Psoas muscle (tissue), 8 donors: ENCODE data around the gene PPFIA3. TPM values are rescaled to one million over a fixed set of nuclear protein-coding genes. Genes with fewer than 3 reads are reported as not detected.

Experiments
- ATAC-seq, 4 donors: fragments of 200-7000 bp; cut with Tn5 transposase; one replicate each; pipeline ENCODE4 v1.9.1; 2020; ENCODE audit warnings: moderate library complexity in 3 of 4, mild to moderate bottlenecking in 2 of 4
- DNase-seq, 2 donors: peaks; one replicate each; pipeline ENCODE4 v3.0.0-alpha.2; 2020
- H3K27ac ChIP-seq: fragments of 200-600 bp; one replicate; pipeline ENCODE4 v1.8.0; 2022
- H3K27me3 ChIP-seq, 3 donors: fragments of 200-600 bp in 1 of 3; one replicate each; pipeline versions ENCODE4 v1.6.1 to v1.8.0; 2013 to 2022; ENCODE audit warnings: low read length in 2 of 3, mild to moderate bottlenecking in 2 of 3, moderate library complexity in 1 of 3; ENCODE audit not compliant: insufficient read depth in 3 of 3
- H3K36me3 ChIP-seq, 2 donors: fragments of 200-600 bp in 1 of 2; one replicate each; pipeline versions ENCODE4 v1.6.1 to v1.8.0; 2013 to 2022; ENCODE audit warnings: low read depth in 1 of 2, mild to moderate bottlenecking in 1 of 2, moderate library complexity in 1 of 2; ENCODE audit not compliant: insufficient read depth in 1 of 2
- H3K4me1 ChIP-seq: fragments of 200-600 bp; one replicate; pipeline ENCODE4 v1.8.0; 2022
- H3K4me3 ChIP-seq: fragments of 200-600 bp; one replicate; pipeline ENCODE4 v1.8.0; 2022; ENCODE audit warnings: mild to moderate bottlenecking
- H3K9me3 ChIP-seq: fragments of 200-600 bp; one replicate; pipeline ENCODE4 v1.8.0; 2022
- CTCF ChIP-seq: fragments of 200-600 bp; IDR thresholded peaks from one replicate; pipeline ENCODE4 v1.8.0; 2022; ENCODE audit warnings: antibody characterized with exemption
- WGBS, 3 donors: extraction: QIAGEN DNeasy Blood & Tissue Kit; methylation state at CpG; one replicate each; pipeline versions ENCODE4 v1.1.6 to v1.1.7; 2013; 5-methylcytosine and 5-hydroxymethylcytosine counted together
- intact Hi-C, 2 donors: fragments of 100-400 bp; cut with DNase I; formaldehyde crosslinking; loops; one replicate each; pipeline versions ENCODE4 v1.11.0 to v1.14.2; 2022
- polyA plus RNA-seq, 3 donors: library from polyadenylated mRNA; stranded (reverse); fragments of 200-250 nt; gene quantifications; one replicate each; pipeline ENCODE4 v1.2.3, GENCODE V29; 2013
- total RNA-seq, 4 donors: library from RNA; stranded (reverse); fragmentation: NEBNext Ultra II Directional in 2 of 4; extraction: Animal tissue kit (Norgen Biotek cat#: 25700) in 2 of 4; gene quantifications; one replicate each; pipeline versions ENCODE4 v1.2.1 to v1.2.4, GENCODE V29; 2021 to 2023
- donor health status: healthy with polysubstance abuse.
- donor health status: DM: no; HTN: no; CAD: no; lungs with moderate emphysema.
- donor health status: Bipolar disorder and iron deficiency.
- donor health status: healthy.
- donor health status: DM: yes; HTN: yes; CAD: no.
- donor health status: DM: no; HTN: no; CAD: no.
- donor health status: DM: no; HTN: no; CAD: no.
- donor health status: DM: yes; HTN: yes; CAD: no.

Gene PPFIA3
- total and polyA plus RNA-seq, 7 donors, result 1.4 to 5.0 (median 3.2) TPM

- H3K9me3 ChIP-seq, result no peaks in the 10 kb centered on the region
- no peak for TF ChIP-seq CTCF
- H3K36me3 ChIP-seq, result peaks cover 5 to 90% of the 10 kb centered on the region in 2 donors
- no peaks in the 10 kb centered on the region for H3K27me3 ChIP-seq
- DNase-seq (no peak), ATAC-seq (no peak)
- no peak overlapping the region for H3K27ac ChIP-seq
- intact Hi-C loops, result no loop called here
- 86 to 92% (median 92%) methylated on average over 6 of the region's 6 CpGs for WGBS, 3 donors
- peaks cover 40% of the 10 kb centered on the region for H3K4me1 ChIP-seq
- no peak overlapping the region for H3K4me3 ChIP-seq
Measured at GRCh38 chr19:49092686-49093085, 26.7 kb upstream of the PPFIA3 start.

- Histone ChIP-seq H3K9me3 (no peaks in the 10 kb centered on the region), H3K4me1 (peaks cover 55% of the 10 kb centered on the region), H3K4me3 (peak overlapping the region; percentile 7), H3K27me3 (no peaks in the 10 kb centered on the region), H3K27ac (peak overlapping the region; percentile 69), H3K36me3 (peaks cover 8 to 88% of the 10 kb centered on the region in 2 donors)
- 32 to 46% (median 34%) methylated on average over 23 of the region's 23 CpGs for WGBS, 3 donors
- DNase-seq (peak; percentile 58 to 86), ATAC-seq (peak; percentile 88 to 93 (median 90))
- TF ChIP-seq CTCF, result no peak
- intact Hi-C loops, result loop anchor here (5.0 kb wide), 1 partner anchor 103 kb away; no protein-coding TSS in a partner anchor
Measured at GRCh38 chr19:49094505-49095482, 24.6 kb upstream of the PPFIA3 start.

- Histone ChIP-seq H3K4me3 (no peak overlapping the region), H3K27me3 (no peaks in the 10 kb centered on the region), H3K9me3 (no peaks in the 10 kb centered on the region), H3K4me1 (peaks cover 55% of the 10 kb centered on the region), H3K36me3 (peaks cover 8 to 88% of the 10 kb centered on the region in 2 donors), H3K27ac (peak overlapping the region; percentile 69)
- DNase-seq (peak; percentile 67 to 84), ATAC-seq (peak; percentile 69 to 83 (median 80))
- TF ChIP-seq CTCF, result peak; percentile 100
- intact Hi-C loops, result loop anchor here (1.0 to 5.0 kb wide), 3 partner anchors 45 to 100 kb away; no protein-coding TSS in a partner anchor
- WGBS, 3 donors, result 22 to 31% (median 23%) methylated on average over 8 of the region's 8 CpGs
Measured at GRCh38 chr19:49097453-49098288, 21.7 kb upstream of the PPFIA3 start.

GRCh38 chr19:49098795-49099194, 20.5 kb upstream of the PPFIA3 start:
- 43 to 48% (median 46%) methylated on average over 4 of the region's 4 CpGs for WGBS, 3 donors
- intact Hi-C loops, result loop anchor here (1.0 to 5.0 kb wide), 3 partner anchors 44 to 99 kb away; no protein-coding TSS in a partner anchor
- ATAC-seq (peak; percentile 30 to 52 (median 44)), DNase-seq (no peak)
- Histone ChIP-seq H3K4me3 (no peak overlapping the region), H3K36me3 (peaks cover 8 to 88% of the 10 kb centered on the region in 2 donors), H3K9me3 (no peaks in the 10 kb centered on the region), H3K27ac (peak overlapping the region; percentile 23), H3K4me1 (peaks cover 55% of the 10 kb centered on the region), H3K27me3 (no peaks in the 10 kb centered on the region)
- no peak for TF ChIP-seq CTCF
